Right renal cortex interstitium (tissue), 3 donors: ENCODE data around the gene FDCSP. TPM values are rescaled to one million over a fixed set of nuclear protein-coding genes. Genes with fewer than 3 reads are reported as not detected.
"Not testable (repeated sequence)": the region's sequence is repeated elsewhere in the genome, so short reads cannot be mapped to it uniquely, and the experiment has no call there.

ENCODE experiments used
- DNase-seq, 3 donors: peaks; one replicate each; pipeline ENCODE4 v3.0.0-alpha.2; 2013; ENCODE audit warnings: low read depth in 3 of 3, low spot score in 2 of 3
- polyA plus RNA-seq, 3 donors: library from polyadenylated mRNA; unstranded; fragments of 120-200 nt; gene quantifications; one replicate each; pipeline ENCODE4 v1.2.1, GENCODE V29; 2013; ENCODE audit not compliant: insufficient read length in 3 of 3

Gene FDCSP
- 1 to 10 TPM in 1 of 3 donors, under 1 TPM in 2; 0.76 to 1.3 (median 0.86) TPM for polyA plus RNA-seq

GRCh38 chr4:70225824-70226223 is at the start of gene FDCSP:
FDCSP (plus strand) TSS chr4:70226124; CDS start chr4:70231195, 5,071 bp downstream.
- no peak for DNase-seq

GRCh38 chr4:70177090-70177489 is 48.8 kb upstream of the FDCSP start:
- DNase-seq = no peak

- no peak for DNase-seq
These were observed 47.8 kb upstream of the FDCSP start for GRCh38 chr4:70178075-70178660.

- no peak for DNase-seq
These were observed 46.1 kb upstream of the FDCSP start for GRCh38 chr4:70179811-70180210.

GRCh38 chr4:70181864-70182263 is 44.1 kb upstream of the FDCSP start:
- no peak for DNase-seq

GRCh38 chr4:70182517-70183167 is 43.3 kb upstream of the FDCSP start:
- DNase-seq = no peak

- no peak for DNase-seq
These were observed 42.6 kb upstream of the FDCSP start for GRCh38 chr4:70183168-70183939.

GRCh38 chr4:70183940-70184246 is 42.0 kb upstream of the FDCSP start:
- DNase-seq = no peak

GRCh38 chr4:70187216-70187615 is 38.7 kb upstream of the FDCSP start:
- no peak for DNase-seq

- no peak for DNase-seq
These were observed 35.3 kb upstream of the FDCSP start for GRCh38 chr4:70190579-70190978.

GRCh38 chr4:70191647-70192046 is 34.3 kb upstream of the FDCSP start:
- no peak for DNase-seq

- DNase-seq = no peak
These were observed 33.0 kb upstream of the FDCSP start for GRCh38 chr4:70192895-70193294.

GRCh38 chr4:70195425-70195824 is 30.5 kb upstream of the FDCSP start, which contains the start of gene ODAM:
ODAM (plus strand) TSS chr4:70195725; CDS start chr4:70196544, 819 bp downstream.
- DNase-seq = no peak

- no peak for DNase-seq
These were observed 29.1 kb upstream of the FDCSP start for GRCh38 chr4:70196857-70197256.

GRCh38 chr4:70197842-70198241 is 28.1 kb upstream of the FDCSP start:
- no peak for DNase-seq

GRCh38 chr4:70203601-70204000 is 22.3 kb upstream of the FDCSP start:
- no peak for DNase-seq

GRCh38 chr4:70212752-70213151 is 13.2 kb upstream of the FDCSP start:
- DNase-seq = not testable (repeated sequence)

- DNase-seq = not testable (repeated sequence)
These were observed 9.8 kb upstream of the FDCSP start for GRCh38 chr4:70216109-70216508.

- not testable (repeated sequence) for DNase-seq
These were observed 9.4 kb upstream of the FDCSP start for GRCh38 chr4:70216550-70216949.

- DNase-seq = not testable (repeated sequence)
These were observed 4.5 kb upstream of the FDCSP start for GRCh38 chr4:70221389-70221788.

GRCh38 chr4:70221818-70222217 is 4.1 kb upstream of the FDCSP start:
- not testable (repeated sequence) for DNase-seq

GRCh38 chr4:70236125-70236524 is 10.2 kb downstream of the FDCSP start:
- DNase-seq = no peak
